Activated gamma-delta T cell treated with anti-CD3 and anti-CD28 coated beads, Interleukin-2, amount 50 U/mL, for 16 hours (primary cell): Measurements from ENCODE around the gene FKBP15.
"Not testable (repeated sequence)": the region's sequence is repeated elsewhere in the genome, so short reads cannot be mapped to it uniquely, and the experiment has no call there.

Source experiments
- DNase-seq: peaks from one replicate; pipeline ENCODE4 v3.0.0-alpha.2; 2020; ENCODE audit warnings: low read depth

FKBP15 gene, protein sequence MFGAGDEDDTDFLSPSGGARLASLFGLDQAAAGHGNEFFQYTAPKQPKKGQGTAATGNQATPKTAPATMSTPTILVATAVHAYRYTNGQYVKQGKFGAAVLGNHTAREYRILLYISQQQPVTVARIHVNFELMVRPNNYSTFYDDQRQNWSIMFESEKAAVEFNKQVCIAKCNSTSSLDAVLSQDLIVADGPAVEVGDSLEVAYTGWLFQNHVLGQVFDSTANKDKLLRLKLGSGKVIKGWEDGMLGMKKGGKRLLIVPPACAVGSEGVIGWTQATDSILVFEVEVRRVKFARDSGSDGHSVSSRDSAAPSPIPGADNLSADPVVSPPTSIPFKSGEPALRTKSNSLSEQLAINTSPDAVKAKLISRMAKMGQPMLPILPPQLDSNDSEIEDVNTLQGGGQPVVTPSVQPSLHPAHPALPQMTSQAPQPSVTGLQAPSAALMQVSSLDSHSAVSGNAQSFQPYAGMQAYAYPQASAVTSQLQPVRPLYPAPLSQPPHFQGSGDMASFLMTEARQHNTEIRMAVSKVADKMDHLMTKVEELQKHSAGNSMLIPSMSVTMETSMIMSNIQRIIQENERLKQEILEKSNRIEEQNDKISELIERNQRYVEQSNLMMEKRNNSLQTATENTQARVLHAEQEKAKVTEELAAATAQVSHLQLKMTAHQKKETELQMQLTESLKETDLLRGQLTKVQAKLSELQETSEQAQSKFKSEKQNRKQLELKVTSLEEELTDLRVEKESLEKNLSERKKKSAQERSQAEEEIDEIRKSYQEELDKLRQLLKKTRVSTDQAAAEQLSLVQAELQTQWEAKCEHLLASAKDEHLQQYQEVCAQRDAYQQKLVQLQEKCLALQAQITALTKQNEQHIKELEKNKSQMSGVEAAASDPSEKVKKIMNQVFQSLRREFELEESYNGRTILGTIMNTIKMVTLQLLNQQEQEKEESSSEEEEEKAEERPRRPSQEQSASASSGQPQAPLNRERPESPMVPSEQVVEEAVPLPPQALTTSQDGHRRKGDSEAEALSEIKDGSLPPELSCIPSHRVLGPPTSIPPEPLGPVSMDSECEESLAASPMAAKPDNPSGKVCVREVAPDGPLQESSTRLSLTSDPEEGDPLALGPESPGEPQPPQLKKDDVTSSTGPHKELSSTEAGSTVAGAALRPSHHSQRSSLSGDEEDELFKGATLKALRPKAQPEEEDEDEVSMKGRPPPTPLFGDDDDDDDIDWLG

DNA sequence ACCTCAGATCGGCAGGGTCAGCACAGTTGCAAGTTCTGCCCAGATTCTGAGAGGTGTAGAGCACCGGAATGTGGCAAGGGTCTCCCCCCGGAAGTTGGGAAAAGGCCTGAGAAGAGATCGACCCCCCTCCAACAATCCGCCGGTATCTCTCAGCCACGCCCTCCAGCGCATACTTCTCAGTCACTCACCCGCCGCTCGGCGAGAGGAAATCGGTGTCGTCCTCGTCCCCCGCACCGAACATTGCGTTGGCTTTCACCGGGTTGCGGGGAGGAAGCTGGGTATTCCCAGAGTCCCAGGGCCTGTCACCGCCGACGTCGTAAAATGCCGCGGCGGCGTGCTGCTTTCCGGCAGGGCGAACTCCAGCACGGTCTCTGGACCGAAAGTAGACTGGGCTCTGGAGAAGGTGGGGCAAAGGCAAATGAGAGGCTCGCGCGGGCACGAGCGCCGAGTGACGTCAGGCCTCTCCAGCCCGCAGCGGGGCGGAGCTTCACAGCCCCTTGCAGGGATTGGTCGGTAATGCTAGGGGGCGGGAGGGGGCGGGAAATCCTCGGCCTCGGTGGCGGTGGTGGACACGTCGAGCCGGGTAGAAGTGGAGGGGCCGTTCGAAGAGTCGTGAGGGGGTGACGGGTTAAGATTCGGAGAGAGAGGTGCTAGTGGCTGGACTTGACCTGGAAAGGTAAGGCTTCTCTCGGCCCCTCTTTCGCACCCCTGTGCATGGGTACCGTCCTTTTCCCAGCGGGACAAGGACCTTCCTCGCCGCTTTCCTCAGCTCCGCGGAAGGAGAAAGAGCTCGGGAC lies at the start of gene FKBP15, which contains the start of gene SLC31A1:
Gene FKBP15, minus strand, starts transcription at position 275 of the 797 bp plus-strand sequence. Its CDS starts 34 bp downstream, at position 241.
Gene SLC31A1, plus strand, starts transcription at position 542 of the 797 bp plus-strand sequence. CDS start 34,605 bp downstream, outside the sequence.
- peak; percentile 92 for DNase-seq

DNA sequence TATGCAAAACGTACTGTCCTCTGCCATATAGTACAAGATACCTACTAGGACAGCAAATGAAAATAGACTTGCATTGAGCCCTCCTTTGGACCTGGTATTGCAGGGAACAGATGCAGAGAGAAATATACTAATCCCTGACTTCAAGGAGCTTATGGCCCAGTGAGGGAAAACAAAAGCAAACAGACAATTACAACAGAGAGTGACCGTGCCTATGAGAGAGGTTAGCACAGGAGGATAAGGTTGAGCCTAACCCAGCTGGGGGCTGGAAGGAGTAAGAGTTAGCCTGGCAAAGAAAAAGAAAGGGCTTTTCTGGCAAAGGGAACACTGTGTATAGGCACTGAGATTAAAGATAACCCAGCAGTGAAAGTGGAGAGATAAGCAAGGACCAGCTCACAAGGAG lies 48.8 kb upstream of the FKBP15 start:
- no peak for DNase-seq

DNA sequence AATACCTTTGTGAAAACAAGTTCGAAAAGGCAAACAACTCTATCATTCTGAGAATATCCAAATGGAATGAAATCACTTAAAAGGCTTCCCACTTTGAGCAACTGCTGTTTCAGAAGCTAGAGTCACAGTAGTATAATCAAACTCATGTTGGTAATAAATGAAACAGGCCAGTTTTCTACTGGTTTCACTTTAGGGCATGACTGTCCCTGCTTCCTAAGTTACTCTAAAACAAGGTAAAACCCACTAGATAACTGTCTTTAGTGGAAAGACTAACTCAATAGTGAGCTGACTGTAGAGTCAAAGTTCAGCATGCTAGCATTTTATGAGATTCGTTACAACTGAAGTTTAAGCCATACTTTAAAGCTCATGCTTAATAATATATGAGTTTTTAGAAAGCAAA lies 48.3 kb upstream of the FKBP15 start:
- no peak for DNase-seq

DNA sequence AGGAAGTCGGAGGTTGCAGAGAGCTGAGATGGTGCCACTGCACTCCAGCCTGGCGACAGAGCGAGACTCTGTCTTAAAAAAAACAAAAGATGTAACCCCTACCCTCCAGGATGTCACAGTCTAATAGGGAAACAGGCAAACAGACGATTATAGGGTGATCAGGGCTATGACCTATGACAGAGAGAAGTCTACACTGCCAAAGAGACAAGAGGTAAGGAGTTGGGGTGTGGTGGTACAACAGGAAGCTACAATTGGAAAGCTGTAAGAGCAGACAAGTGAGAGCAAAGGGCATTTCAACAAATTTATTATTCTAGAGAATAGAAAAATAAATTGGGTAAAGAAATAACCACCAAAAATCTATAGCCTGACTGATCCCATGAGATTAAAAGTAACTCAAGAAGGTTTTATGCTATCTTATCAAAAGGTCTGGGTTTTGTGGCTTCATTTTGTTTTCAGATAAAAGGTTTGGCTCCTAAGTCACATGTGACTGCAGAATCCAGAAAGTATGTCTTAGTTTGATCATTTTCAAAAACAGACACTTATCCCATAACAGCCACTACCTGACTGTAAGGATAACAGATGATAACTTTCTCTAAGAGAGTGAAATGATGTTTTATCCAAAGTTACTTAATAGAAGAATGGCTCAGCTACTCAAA lies 47.0 kb upstream of the FKBP15 start:
- no peak for DNase-seq

DNA sequence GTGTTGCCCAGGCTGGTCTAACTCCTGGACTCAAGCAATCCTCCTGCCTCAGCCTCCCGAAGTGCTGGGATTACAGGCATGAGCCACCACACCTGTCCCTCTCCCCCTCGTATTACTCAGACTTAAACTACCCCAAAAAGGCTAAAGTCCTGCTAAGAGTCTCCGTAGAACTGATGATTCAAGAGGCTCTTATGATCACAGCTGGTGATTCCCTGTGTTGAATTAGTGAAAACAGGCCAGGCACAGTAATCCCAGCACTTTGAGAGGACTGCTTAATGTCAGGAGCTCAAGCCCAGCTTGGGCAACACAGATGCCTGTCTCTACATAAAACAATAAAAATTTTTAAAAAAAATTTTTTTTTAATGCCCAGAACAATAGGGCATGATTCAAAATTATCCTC lies 45.1 kb upstream of the FKBP15 start:
- no peak for DNase-seq

DNA sequence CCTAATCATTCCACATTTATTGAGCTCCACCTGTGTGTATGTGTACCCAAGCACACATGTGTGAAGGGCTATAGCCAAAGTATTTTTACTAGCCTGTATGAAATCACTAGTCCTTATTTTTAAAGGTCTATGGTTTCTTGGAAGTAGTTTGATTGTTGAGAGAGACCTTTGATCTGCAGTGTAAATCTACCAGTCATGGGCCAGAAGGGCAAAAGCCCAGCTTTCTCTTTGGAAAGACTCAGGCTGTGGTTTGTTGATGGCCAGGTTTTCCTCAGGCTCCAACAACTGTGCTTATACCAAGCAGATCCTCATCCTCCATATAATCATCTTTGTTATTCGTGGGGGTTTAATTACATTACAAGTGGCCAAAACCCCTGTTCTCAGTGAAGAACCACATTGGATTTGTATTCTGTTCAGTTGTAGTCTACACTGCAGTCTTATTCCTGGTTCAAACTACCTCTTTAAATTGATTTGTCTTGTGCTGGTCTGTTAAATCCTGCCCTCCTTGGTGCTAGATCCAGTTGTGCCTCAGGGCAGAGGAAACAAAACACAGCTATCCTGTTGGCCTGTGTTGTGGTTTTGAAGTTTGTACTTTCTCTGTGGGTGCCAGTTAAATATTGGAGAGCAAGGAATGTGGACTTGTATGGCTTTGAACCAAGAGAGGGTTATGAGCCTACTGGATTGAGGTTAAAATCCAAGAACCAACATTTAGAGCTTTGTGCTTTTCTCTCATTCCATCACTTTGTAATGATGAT lies 41.0 kb upstream of the FKBP15 start:
- no peak for DNase-seq

DNA sequence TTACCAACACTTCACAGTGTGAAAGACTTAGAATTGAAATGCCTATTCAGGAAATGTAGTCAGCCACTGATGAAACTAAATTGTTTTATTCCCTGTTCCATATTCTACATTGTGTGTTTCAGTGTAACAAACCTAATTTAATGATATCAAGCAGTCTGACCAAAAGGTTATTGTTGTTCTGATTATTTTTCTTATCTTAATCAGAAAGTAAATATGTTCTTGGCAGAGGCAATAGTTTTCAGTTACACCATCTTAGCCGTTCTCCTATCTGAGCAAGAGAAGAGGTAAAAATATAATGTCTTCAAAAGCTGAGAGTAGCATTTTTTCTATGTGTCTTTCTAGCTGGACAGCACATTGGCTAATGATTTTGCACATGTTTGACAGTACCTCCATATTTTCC lies 37.2 kb upstream of the FKBP15 start:
- DNase-seq = no peak

DNA sequence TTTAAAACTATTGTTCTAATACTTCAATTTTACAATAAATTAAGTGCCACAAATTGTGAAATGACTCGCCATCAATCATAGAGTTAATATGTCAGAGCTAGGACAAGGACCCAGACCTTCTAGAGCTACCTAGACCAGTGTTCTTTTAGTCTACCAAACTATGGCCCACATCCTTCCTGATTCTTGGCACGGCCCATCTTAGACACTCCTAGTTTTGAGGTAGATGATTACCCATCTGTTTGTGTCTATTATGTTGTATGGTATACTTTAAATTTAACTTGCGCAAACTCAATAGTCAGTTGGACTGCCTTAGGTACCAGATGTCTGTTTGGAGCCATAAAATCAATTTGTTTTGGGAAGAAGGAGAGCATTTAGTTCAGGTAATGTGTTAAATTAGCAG lies 36.8 kb upstream of the FKBP15 start:
- DNase-seq = no peak

DNA sequence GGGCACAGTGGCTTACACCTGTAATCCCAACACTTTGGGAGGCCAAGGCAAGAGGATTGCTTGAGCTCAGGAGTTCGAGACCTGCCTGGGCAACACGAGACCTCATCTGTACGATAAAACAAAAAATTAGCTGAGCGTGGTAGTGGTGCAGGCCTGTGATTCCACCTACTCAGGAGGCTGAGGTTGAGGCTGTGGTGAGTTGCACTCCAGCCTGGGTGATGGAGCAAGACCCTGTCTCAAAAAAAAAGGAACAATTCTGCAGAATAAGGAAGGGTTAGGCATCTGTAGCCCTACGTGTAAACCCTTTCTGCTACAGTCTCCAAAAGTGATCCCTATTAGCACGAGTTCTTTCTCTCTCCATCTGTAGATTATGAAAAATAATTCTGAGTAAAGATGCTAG lies 34.4 kb upstream of the FKBP15 start:
- no peak for DNase-seq

DNA sequence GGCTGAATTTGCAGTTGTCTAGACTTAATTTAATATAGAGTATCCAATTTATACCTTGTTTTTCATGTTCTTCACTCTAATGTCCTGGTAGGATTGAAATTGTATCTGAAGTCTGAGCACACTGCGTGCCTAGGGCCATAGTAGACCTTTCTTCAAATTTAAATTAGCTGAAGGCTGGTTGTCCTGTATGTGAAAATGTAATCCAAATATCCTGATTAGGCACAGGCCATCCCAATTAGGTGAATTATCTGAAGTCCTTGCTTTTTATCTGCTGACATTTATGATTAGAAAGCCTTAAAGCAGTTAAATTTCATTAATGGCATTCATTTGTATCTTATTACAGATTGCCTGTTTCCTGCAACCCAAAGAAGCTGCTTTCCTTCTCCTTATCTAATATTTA lies 33.9 kb upstream of the FKBP15 start:
- DNase-seq = no peak

DNA sequence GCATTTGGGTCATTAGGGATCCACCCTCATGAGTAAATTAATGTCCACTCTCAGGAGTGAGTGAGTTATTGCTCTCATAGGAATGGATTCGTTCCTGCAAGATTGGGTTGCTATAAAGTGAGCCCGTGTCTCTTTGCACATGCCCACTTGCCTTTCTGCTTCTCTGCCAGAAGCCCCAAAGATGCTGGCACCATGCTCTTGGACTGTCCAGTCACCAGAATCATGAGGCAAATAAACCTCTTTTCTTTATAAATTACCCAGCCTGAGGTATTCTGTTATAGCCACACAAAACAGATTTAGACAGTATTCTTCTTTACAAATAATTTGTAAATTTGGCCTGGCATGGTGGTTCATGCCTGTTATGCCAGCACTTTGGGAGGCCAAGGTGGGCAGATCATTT lies 29.7 kb upstream of the FKBP15 start:
- no peak for DNase-seq

DNA sequence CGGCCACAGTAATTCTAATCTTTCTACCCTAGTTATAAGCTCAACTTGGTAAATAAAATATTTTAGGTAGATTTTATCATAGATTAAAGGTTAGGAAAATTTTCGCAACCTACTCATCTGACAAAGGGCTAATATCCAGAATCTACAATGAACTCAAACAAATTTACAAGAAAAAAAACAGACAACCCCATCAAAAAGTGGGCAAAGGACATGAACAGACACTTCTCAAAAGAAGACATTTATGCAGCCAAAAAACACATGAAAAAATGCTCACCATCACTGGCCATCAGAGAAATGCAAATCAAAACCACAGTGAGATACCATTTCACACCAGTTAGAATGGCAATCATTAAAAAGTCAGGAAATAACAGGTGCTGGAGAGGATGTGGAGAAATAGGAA lies 28.6 kb upstream of the FKBP15 start:
- not testable (repeated sequence) for DNase-seq

DNA sequence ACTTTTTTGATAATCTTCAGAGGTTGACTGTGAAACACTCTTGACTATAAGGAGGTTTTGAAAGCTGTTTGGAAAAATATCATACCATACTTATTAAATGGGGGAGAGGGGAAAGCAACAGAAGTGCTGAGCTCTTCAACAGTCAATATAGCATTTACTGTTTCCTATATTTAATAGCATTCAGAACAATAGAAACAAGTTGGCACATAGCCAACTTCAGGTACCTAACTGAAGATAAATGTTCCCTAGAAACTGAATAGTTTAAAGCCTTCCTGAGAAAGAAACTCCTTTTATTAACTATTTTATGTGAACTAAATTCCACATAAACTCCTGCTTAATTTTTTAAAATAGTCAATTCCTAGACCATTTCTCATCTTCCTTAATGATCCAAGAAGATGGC lies 26.6 kb upstream of the FKBP15 start:
- DNase-seq = no peak

DNA sequence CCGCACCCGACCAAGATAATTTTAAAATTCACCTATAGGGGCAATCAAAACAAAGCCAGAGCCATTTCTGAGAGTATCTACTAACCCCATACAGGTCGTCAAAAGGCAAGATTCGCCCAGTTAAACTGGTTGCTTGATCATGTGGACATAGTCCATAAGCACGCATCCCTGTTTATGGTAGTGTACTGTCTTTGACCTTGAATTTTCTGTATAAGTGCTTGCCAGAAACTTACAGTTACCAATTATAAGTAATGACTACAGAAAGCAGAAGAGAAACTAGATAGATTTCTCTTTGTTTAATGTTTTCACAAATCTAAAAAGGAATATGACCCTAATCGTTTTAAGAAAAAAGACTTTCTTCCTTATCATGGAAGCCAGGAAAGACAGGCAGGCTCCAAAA lies 25.9 kb upstream of the FKBP15 start:
- no peak for DNase-seq

DNA sequence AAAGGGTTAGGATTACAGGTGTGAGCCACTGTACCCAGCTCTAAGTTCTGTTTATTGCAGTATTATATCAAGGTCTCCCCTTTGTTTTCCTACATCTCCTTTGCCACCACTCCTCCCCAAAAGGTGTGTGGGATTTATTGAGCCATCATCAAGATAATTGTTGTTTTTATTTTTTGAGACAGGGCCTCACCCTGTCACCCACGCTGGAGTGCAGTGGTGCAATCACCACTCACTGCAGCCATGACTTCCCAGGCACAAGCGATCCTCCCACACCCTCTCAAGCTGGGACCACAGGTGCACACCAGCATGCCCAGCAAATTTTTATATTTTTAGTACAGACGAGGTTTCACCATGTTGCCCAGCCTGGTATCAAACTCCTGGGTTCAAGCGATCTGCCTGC lies 24.8 kb upstream of the FKBP15 start:
- DNase-seq = no peak

DNA sequence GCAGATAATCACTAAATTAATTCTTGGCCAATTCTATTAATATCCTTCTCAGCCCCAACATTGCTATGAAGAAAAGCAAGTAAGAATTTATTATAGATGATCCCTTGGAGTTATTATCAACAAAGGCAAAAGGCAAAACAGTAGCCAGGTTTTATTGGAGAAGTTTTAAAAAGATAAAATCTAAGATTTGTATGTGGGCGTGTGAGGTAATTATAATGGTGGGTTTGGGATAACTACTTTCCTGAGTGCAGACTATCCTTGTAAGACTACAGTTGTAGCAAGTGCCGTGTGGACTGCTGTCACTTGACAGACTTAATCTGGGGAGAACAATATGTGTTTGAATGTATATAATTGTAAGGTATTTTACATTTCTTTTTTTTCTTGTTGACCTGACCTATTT lies 23.5 kb upstream of the FKBP15 start:
- DNase-seq = no peak

DNA sequence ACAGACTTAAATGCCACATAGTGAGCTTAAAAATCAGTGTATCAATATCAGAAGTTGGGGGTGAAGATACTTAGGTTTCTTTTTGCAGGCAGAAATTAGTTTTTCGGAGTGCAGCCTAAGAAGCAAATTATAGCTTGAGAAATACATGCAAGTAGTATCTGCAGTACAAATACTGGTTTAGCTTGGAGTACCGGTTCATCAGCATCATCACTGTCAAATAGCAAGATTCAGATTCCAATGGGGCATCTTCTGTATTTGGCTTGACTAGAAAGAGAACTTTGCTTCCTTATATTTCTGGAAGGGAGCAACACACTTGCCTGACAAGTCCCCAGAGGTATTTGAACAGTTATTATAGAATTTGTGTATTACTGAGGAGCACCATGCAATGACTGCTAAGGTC lies 20.1 kb upstream of the FKBP15 start:
- no peak for DNase-seq

DNA sequence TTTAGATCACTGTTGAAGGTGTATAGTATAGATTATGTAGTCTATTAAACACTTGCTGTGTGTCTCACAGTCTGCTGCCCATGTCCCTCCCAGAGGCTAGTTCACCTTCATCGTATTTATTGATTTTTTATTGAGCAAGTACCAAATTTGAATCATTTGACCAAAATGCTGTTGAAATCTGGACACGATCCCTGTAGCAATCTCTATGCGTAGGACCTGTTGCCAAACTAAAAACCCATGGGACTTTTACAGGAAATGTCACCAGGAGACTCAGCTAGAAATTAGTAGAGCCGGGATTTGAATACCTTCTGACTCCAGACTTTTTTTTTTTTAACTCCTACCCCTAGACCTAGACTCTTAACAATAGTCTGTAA lies 17.8 kb upstream of the FKBP15 start:
- DNase-seq = no peak

DNA sequence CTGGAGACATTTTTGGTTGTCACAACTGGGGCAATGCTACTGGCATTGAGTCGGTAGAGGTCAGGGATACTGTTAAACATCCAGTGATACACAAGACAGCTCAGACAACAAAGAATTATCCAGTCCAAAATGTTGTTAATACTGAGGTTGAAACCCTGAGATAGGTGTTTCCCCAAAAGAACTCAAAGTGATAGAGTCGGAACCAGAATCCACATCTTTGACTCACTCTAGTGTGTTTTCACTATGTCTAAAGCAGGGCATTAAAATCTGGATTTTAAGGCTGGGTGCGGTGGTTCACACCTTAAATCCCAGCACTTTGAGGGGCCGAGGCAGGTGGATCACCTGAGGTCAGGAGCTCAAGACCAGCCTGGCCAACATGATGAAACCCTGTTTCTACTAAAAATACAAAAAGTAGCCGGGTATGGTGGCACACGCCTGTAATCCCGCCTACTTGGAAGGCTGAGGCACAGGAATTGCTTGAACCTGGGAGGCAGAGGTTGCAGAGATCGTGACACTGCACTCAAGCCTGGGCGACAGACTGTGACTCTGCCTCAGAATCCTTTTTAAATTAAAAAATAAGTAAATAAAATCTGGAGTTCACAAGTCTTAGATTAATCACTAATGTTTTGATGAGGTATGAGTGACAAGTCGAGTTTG lies 17.3 kb upstream of the FKBP15 start:
- no peak for DNase-seq

DNA sequence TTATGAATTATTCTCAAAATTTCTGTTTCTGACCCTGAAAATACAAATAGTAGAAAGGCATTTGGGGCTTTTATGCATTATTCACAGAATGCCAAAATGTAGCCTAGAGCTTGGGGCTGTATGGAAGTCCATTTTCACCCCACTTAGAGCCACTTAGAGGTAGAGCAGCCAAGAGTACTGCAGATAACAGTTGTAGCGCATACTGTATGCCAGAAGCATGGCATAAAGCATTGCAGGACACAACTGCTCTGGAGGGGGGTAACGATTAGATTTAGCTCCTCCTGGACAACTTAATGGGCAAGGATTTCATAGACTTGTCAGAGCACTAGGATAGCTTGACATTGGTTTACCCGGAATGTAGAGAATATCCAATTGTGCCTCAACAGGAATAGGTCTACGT lies 15.9 kb upstream of the FKBP15 start:
- DNase-seq = no peak
